ENCODE measurements around the gene HSPB2. TPM values are rescaled to one million over a fixed set of nuclear protein-coding genes. Genes with fewer than 3 reads are reported as not detected.

The HSPB2 gene
- total and polyA plus RNA-seq, 9 donors: 0.34 to 11.8 (median 7.6) TPM; not detected in 1

GRCh38 chr11:111906680-111907079 is 5.9 kb upstream of the HSPB2 start:
- DNase-seq: no peak
- Histone ChIP-seq H3K4me1 (ENCODE audit: insufficient read depth) (peaks cover 3% of the 10 kb centered on the region), H3K27me3 (no peaks in the 10 kb centered on the region), H3K9me3 (no peaks in the 10 kb centered on the region), H3K4me3 (no peak overlapping the region), H3K36me3 (no peaks in the 10 kb centered on the region), H3K27ac (no peak overlapping the region)
- intact Hi-C loops (cut with DNase I): no loop called here
- WGBS, 3 donors: 73 to 78% (median 78%) methylated on average over 1 of the region's 1 CpG
- TF ChIP-seq POLR2A (IDR thresholded peaks at IDR 0.05): no peak

DNA sequence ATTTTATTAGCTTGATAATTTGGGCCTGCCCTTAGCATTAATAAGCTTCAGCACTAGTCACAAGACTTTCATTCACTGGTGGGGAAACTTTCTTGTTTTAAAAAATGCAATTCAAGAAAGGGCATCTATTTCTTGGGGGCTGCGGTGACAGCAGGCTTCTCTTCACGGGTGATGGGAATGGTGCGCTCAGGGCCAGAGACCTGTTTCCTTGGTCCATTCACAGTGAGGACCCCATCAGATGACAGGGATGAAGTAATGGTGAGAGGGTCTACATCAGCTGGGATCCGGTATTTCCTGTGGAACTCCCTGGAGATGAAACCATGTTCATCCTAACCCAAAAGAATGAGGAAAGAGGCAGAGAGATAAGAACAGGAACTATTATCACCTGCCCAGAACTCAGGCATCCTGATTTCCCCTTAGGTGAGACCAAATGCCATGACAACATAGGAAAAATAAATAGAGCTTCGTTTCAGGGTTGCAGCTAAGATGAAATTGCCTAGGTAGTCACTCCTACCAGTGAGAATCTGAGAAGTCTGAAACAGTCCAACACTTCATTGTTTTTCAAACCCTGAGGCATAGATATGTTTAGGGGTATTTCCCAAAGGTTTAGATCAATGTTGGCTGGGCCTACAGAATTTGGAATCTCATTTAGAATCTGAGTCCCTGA is 3.8 kb upstream of the HSPB2 start:
- Histone ChIP-seq H3K27ac (peak overlapping the region in 1 of 2 donors; percentile 16), H3K36me3 (no peaks in the 10 kb centered on the region), H3K27me3 (no peaks in the 10 kb centered on the region), H3K9me3 (no peaks in the 10 kb centered on the region), H3K4me1 (ENCODE audit: insufficient read depth) (peaks cover 11% of the 10 kb centered on the region), H3K4me3 (no peak overlapping the region)
- TF ChIP-seq EP300 (IDR thresholded peaks at IDR 0.05) (no peak), POLR2A (IDR thresholded peaks at IDR 0.05) (no peak), CTCF (IDR thresholded peaks at IDR 0.05) (no peak)
- WGBS, 3 donors: 77 to 85% (median 81%) methylated on average over 5 of the region's 5 CpGs
- no peak for DNase-seq
- intact Hi-C loops (cut with DNase I): no loop called here

DNA sequence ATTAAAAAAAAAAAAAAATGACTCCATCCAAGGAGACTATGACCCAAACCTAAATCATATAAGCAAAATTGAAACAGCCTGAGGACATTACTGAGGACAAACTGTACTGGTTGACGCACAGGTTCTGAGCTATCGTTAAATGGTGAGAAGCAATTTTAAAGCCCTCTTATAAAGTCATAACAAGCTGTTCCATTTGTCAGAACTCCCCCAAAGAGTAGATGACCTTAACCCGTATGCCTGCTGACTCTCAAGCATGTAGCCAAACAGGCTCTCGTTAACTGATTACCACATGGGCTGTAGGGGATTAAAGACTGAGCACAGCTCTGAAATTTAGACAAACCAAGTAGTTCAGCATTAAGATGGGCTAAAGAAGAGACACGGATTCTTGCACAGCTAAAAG is 3.2 kb upstream of the HSPB2 start:
- Histone ChIP-seq H3K4me3 (no peak overlapping the region), H3K27ac (peak overlapping the region in 1 of 2 donors; percentile 16), H3K27me3 (no peaks in the 10 kb centered on the region), H3K4me1 (ENCODE audit: insufficient read depth) (peaks cover 11% of the 10 kb centered on the region), H3K9me3 (no peaks in the 10 kb centered on the region), H3K36me3 (no peaks in the 10 kb centered on the region)
- no peak for DNase-seq
- TF ChIP-seq POLR2A (IDR thresholded peaks at IDR 0.05): no peak
- TF ChIP-seq EP300 (IDR thresholded peaks at IDR 0.05): no peak
- no peak for TF ChIP-seq CTCF (IDR thresholded peaks at IDR 0.05)
- 37 to 48% (median 39%) methylated on average over 5 of the region's 5 CpGs for WGBS, 3 donors
- intact Hi-C loops (cut with DNase I): no loop called here

DNA sequence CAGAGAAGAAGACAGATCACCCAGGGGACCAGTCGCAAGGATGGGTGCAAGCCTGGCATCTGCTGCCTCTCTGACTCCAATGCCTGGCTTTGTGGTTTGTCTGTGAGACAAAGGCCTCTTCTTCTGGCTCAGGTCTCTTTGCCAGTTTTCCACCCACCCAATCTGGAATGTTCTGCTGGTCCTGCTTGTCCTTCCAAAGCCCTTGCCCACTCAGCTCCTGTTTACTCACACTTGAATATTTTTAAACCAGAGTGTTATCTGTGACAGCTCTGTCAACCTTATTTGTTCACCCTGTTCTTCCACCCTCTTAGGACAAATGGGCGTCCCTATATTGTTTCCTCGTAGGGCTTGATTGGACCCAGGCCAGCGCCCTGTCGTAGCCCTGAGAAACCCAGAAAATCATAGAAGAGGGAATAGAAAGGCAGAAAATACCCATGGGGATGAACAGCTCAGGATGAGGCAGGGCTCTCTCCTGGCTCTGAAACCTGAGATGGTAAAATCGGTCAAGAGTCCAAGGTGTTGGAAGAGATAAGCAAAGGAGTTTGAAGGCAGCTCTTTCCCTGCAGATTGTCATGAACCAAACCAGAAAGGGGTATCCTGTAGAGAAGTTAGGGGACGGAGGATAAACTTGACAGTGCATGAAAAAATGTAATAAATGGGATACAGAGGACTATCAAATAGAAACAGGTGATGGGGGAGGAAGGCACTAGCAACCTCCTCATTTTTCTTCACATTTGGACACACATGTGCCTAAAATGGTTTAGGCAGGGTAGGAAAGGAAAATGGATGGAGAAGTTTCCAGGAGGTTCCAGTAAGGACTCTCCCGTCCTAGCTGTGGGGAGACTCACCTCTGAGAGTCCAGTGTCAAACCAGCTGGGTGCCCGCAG is 1.6 kb upstream of the HSPB2 start:
- peaks cover 11% of the 10 kb centered on the region for H3K4me1 ChIP-seq (ENCODE audit: insufficient read depth)
- H3K4me3 ChIP-seq: peak overlapping the region; percentile 58
- H3K27ac ChIP-seq: peak overlapping the region; percentile 90 to 94
- TF ChIP-seq POLR2A (IDR thresholded peaks at IDR 0.05) (no peak), CTCF (IDR thresholded peaks at IDR 0.05) (no peak)
- 64 to 78% (median 74%) methylated on average over 9 of the region's 9 CpGs for WGBS, 3 donors
- H3K27me3 ChIP-seq: no peaks in the 10 kb centered on the region
- no peak for DNase-seq
- intact Hi-C loops (cut with DNase I): loop anchor here in 2 of 4 donors (5.0 kb wide), 1 partner anchor 34 kb away; the partner anchor contains the start of genes CFAP68 (in 2 of the 2) and FDXACB1 (in 2 of the 2)
- H3K9me3 ChIP-seq: no peaks in the 10 kb centered on the region
- no peaks in the 10 kb centered on the region for H3K36me3 ChIP-seq

Measured in ovary (tissue), 9 donors.